Liver (tissue), 3 donors: ENCODE results near the gene PEX14.

ENCODE experiments used
- CTCF ChIP-seq: fragments of 150-350 bp; IDR thresholded peaks from 2 replicates; pipeline ENCODE4 v1.5.1; 2017; ENCODE audit warnings: improper control_type of control experiment, low read depth, low read length; ENCODE audit not compliant: missing input control
- NR2F2 ChIP-seq: IDR thresholded peaks from 2 replicates; pipeline ENCODE4 v1.6.1; 2016; ENCODE audit warnings: antibody characterized with exemption
- TAF1 ChIP-seq: conservative IDR thresholded peaks from 2 replicates; pipeline ENCODE4 v1.6.1; 2016; ENCODE audit warnings: antibody characterized with exemption, mild to moderate bottlenecking
- donor health status: healthy.
- donor health status: healthy.

GRCh38 chr1:10674700-10675609 lies 200.2 kb downstream of the PEX14 start:
- no peak for TF ChIP-seq CTCF
- no peak for TF ChIP-seq TAF1
- no peak for TF ChIP-seq NR2F2
